ENCODE data around the gene ZNF350.

GRCh38 chr19:51983361-51983760 is 3.3 kb downstream of the ZNF350 start:
- no peak for TF ChIP-seq CTCF (IDR thresholded peaks at IDR 0.05)
- TF ChIP-seq EP300 (IDR thresholded peaks at IDR 0.05), result no peak
